ENCODE measurements around the gene ABCC1.

DNA sequence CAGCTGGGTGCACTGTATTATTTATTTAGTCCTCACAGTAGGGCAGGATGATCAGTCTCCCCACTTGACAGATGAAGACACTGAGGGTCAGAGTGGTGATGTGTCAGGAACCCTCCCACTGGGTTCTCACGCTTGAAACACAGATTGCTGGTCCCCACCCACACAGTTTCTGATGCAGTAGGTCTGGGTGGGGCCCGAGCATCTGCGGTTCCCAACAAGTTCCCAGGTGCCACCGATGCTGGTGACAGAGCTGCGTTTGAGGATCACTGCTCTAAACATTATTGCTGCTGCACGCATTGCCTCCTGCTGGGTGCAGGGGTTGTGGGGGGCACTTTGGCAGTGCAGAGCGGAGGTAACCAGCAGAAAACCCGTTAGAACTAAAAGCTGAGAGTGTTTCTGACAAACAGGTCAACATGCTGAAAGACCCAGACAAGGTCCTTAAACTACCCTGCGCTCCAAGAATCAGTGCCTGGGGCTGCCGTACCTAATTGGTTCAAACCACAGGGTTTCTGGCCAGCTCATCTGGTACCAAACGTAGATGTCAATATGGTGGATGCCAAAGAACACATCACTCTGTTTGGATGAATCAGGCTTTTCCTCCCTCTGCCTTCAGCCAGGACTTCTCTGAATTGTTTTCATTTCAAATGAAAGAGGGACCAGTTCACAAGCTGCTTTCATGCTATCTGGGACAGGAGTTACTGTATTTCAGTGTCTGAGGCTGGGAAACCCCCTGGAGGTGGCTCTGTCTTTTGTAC is 76.0 kb downstream of the ABCC1 start:
- TF ChIP-seq EZH2 (IDR thresholded peaks at IDR 0.05; ENCODE audit: borderline replicate concordance) = no peak
- TF ChIP-seq, protein P1, sequence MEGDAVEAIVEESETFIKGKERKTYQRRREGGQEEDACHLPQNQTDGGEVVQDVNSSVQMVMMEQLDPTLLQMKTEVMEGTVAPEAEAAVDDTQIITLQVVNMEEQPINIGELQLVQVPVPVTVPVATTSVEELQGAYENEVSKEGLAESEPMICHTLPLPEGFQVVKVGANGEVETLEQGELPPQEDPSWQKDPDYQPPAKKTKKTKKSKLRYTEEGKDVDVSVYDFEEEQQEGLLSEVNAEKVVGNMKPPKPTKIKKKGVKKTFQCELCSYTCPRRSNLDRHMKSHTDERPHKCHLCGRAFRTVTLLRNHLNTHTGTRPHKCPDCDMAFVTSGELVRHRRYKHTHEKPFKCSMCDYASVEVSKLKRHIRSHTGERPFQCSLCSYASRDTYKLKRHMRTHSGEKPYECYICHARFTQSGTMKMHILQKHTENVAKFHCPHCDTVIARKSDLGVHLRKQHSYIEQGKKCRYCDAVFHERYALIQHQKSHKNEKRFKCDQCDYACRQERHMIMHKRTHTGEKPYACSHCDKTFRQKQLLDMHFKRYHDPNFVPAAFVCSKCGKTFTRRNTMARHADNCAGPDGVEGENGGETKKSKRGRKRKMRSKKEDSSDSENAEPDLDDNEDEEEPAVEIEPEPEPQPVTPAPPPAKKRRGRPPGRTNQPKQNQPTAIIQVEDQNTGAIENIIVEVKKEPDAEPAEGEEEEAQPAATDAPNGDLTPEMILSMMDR (IDR thresholded peaks at IDR 0.05; ENCODE audit: poor library complexity) = no peak
- TF ChIP-seq EZH2phosphoT487 (IDR thresholded peaks at IDR 0.05; ENCODE audit: low read depth, severe bottlenecking, unreplicated experiment) = no peak
